ENCODE data around the gene SERPINB10.

Gene SERPINB10

GRCh38 chr18:63881851-63882250 is 25.9 kb upstream of the SERPINB10 start:
- no peak for DNase-seq (ENCODE audit: low spot score)
- TF ChIP-seq CTCF (IDR thresholded peaks at IDR 0.05; ENCODE audit: extremely low read depth, insufficient read depth, missing control alignments): no peak

GRCh38 chr18:63882333-63883141 is 25.2 kb upstream of the SERPINB10 start:
- no peak for DNase-seq (ENCODE audit: low spot score)
- in situ Hi-C loops (cut with MboI; ENCODE audit: low pct_unique_long_range_greater_than_20kb, low sequenced_read_pairs, unreplicated experiment): no loop called here
- TF ChIP-seq CTCF (IDR thresholded peaks at IDR 0.05; ENCODE audit: extremely low read depth, insufficient read depth, missing control alignments): no peak

More at GRCh38 chr18:63881851-63882250, 25.9 kb upstream of the SERPINB10 start:
- in situ Hi-C loops (cut with MboI; ENCODE audit: low pct_unique_long_range_greater_than_20kb, low sequenced_read_pairs, unreplicated experiment): no loop called here

GRCh38 chr18:63883617-63884016 is 24.1 kb upstream of the SERPINB10 start:
- no peak for TF ChIP-seq CTCF (IDR thresholded peaks at IDR 0.05; ENCODE audit: extremely low read depth, insufficient read depth, missing control alignments)
- DNase-seq (ENCODE audit: low spot score): no peak
- in situ Hi-C loops (cut with MboI; ENCODE audit: low pct_unique_long_range_greater_than_20kb, low sequenced_read_pairs, unreplicated experiment): no loop called here

- in situ Hi-C loops (cut with MboI; ENCODE audit: low pct_unique_long_range_greater_than_20kb, low sequenced_read_pairs, unreplicated experiment): no loop called here
- peak; percentile 34 for DNase-seq (ENCODE audit: low spot score)
- no peak for TF ChIP-seq CTCF (IDR thresholded peaks at IDR 0.05; ENCODE audit: extremely low read depth, insufficient read depth, missing control alignments)
Measured at GRCh38 chr18:63887424-63887823, 20.3 kb upstream of the SERPINB10 start, which contains the start of gene SERPINB2. SERPINB2 (plus strand) TSS chr18:63887705; CDS start chr18:63891445, 3,740 bp downstream.

- TF ChIP-seq CTCF (IDR thresholded peaks at IDR 0.05; ENCODE audit: extremely low read depth, insufficient read depth, missing control alignments): no peak
- DNase-seq (ENCODE audit: low spot score): no peak
- in situ Hi-C loops (cut with MboI; ENCODE audit: low pct_unique_long_range_greater_than_20kb, low sequenced_read_pairs, unreplicated experiment): no loop called here
Measured at GRCh38 chr18:63888470-63889190, 19.1 kb upstream of the SERPINB10 start.

- no peak for TF ChIP-seq CTCF (IDR thresholded peaks at IDR 0.05; ENCODE audit: extremely low read depth, insufficient read depth, missing control alignments)
- no peak for DNase-seq (ENCODE audit: low spot score)
- in situ Hi-C loops (cut with MboI; ENCODE audit: low pct_unique_long_range_greater_than_20kb, low sequenced_read_pairs, unreplicated experiment): no loop called here
Measured at GRCh38 chr18:63889626-63890025, 18.1 kb upstream of the SERPINB10 start.

Measured in GM13977 (cell line).